HTERT RPE-1 (cell line): ENCODE results near the gene KIF4A.
"Not testable (repeated sequence)": the region's sequence is repeated elsewhere in the genome, so short reads cannot be mapped to it uniquely, and the experiment has no call there.

ENCODE experiments used
- in situ Hi-C: fragments of 300-500 bp; cut with MboI; formaldehyde crosslinking; loops from 4 replicates; pipeline ENCODE4 v1.14.3; 2020; ENCODE audit warnings: low sequenced_read_pairs

The KIF4A gene, protein sequence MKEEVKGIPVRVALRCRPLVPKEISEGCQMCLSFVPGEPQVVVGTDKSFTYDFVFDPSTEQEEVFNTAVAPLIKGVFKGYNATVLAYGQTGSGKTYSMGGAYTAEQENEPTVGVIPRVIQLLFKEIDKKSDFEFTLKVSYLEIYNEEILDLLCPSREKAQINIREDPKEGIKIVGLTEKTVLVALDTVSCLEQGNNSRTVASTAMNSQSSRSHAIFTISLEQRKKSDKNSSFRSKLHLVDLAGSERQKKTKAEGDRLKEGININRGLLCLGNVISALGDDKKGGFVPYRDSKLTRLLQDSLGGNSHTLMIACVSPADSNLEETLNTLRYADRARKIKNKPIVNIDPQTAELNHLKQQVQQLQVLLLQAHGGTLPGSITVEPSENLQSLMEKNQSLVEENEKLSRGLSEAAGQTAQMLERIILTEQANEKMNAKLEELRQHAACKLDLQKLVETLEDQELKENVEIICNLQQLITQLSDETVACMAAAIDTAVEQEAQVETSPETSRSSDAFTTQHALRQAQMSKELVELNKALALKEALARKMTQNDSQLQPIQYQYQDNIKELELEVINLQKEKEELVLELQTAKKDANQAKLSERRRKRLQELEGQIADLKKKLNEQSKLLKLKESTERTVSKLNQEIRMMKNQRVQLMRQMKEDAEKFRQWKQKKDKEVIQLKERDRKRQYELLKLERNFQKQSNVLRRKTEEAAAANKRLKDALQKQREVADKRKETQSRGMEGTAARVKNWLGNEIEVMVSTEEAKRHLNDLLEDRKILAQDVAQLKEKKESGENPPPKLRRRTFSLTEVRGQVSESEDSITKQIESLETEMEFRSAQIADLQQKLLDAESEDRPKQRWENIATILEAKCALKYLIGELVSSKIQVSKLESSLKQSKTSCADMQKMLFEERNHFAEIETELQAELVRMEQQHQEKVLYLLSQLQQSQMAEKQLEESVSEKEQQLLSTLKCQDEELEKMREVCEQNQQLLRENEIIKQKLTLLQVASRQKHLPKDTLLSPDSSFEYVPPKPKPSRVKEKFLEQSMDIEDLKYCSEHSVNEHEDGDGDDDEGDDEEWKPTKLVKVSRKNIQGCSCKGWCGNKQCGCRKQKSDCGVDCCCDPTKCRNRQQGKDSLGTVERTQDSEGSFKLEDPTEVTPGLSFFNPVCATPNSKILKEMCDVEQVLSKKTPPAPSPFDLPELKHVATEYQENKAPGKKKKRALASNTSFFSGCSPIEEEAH

DNA sequence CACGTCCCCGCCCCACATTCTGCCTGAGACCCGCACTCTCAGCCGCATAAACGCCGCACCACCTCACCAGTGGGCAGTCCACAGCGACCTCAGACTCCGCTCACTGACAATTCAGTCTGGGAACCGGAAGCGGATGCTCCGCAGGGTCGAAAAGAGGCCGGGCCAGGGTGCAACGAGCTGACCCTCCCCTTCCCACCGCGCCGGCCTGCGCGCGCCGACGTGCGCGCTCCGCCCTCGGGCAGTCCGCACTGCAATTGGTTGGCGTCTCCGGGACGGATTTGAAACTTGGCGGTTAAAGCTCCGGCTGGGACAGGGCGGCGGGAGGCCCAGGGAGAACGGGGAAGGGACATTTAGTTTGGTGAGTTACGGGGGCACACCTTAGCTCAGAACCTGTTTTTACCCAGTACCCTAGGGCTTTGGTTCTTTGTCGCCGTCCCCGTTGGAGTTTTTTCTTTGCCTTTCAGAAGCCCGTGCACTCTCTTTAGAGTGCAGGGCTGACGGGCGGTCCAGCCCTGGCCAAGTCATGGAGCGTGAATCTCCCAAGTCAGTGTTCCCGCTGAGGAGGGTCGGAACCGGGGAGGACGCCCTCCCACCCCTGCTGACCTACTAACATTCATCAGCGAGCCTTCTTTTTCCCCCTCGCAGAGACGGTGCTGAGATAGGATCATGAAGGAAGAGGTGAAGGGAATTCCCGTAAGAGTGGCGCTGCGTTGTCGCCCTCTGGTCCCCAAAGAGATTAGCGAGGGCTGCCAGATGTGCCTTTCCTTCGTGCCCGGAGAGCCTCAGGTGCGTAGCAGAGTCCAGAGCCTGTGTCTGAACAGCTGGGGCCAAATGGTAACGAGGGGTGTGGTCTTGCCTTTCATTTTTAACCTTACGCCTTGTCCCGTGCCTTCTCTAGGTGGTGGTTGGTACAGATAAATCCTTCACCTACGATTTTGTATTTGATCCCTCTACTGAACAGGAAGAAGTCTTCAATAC, at the start of gene KIF4A, which contains the start of gene PDZD11:
TSS of gene KIF4A (plus strand) at position 312 of the 978 bp plus-strand sequence. CDS start at position 667, 355 bp downstream.
TSS of gene PDZD11 (minus strand) at position 135 of the 978 bp plus-strand sequence. CDS start 586 bp downstream, outside the sequence.
- in situ Hi-C loops, result no loop called here

DNA sequence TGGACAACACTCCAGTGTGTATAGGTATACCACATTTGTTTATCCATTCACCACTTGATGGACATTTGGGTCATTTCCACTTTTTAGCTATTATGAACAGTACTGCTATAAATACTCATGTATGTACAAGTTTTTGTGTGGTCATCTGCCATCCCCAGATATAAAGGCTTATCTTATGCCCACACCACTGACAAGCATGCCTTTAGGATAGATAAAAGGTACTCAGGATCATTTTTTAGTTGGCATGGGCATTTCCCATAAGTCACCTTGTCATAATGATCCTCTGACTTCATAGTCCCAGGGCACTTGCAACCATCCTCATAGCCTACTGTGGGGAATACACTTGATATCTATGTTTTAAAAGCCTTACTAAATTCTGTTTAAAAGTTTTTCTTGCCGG, 49.2 kb upstream of the KIF4A start:
- in situ Hi-C loops, result no loop called here

DNA sequence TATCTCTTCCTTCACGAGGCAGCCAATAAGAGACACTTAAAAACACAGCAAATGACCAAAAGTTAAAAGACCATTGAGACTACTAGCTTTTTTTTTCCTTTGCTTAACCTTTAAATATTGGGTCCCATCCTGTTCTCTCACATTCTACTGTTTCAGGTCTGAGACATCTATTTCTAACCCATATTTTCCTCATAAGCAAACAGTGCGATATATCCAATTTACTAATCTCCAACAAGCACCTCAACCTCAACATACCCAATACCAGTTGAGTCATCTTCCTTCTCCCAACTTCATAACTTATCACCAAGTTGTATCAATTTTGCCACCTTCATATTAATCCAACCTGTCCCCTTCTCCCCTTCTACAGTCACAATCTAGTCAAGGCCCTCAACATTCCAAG, 48.4 kb upstream of the KIF4A start:
- in situ Hi-C loops, result no loop called here

DNA sequence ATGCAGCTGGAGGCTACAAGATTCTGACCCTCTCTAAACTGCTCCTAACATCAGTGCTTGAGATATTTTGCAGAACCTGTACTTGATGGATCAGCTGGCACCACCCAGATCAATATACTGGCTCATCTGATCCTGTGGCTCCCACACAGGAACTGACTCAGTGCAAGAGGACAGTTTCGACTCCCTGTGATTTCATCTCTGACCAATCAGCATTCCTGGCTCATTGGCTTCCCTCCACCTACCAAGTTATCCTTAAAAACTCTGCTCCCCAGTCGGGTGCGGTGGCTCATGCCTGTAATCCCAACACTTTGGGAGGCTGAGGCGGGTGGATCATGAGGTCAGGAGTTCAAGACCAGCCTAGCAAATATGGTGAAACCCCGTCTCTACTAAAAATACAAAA, 46.3 kb upstream of the KIF4A start:
- in situ Hi-C loops, result not testable (repeated sequence)

DNA sequence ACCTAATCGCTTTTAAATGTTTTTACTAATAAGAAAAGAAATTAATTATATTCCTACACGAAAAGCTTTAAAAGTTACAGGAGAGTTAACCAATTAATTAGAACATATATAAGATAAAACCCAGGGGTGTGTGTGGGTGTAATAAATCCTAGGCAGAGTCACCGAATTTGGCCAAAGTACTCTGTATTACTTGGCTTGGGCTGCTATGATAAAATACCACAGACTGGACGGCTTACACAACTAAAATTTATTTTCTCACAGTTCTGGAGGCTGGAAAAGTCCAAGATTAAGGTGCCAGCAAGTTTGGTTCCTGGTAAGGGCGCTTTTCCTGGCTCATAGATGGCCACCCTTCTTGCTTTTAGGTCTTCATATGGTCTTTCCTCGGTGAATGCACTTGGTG, 45.0 kb upstream of the KIF4A start:
- in situ Hi-C loops, result no loop called here

DNA sequence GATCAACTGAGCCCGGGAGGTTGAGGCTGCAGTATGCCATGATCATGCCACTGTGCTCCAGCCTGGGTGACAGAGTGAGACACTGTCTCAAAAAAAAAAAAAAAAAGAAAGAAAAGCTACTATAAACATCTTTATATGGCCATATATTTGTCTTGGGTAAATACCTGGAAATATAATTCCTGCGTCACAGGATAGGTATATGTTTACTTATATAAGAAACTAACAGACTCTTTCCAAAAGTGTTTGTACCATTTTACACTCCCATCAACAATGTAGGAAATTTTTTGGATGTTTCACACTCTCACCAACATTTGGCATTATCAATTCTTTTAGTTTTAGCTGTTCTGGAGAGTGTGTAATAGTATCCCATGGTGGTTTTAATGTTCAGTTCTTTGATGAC, 42.7 kb upstream of the KIF4A start:
- in situ Hi-C loops, result no loop called here

DNA sequence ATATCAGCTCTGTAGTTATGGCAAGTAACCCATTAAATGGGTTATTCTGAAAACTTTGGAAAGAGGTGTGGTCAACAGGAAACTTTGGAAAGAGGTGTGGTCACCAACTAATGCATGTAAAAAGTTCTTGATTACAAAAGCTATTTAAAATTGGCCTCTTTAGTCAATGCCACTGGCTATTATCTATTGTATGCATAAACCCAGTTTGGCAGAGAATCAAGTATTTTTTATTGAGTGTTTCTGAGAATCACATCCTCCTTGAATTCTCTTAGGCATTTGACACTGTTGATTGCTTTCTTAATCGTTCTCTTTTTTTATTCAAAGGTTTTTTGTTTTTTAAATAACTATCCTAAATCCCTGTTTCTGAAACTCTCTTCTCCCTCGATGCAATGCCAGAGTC, 37.4 kb upstream of the KIF4A start:
- in situ Hi-C loops, result no loop called here

DNA sequence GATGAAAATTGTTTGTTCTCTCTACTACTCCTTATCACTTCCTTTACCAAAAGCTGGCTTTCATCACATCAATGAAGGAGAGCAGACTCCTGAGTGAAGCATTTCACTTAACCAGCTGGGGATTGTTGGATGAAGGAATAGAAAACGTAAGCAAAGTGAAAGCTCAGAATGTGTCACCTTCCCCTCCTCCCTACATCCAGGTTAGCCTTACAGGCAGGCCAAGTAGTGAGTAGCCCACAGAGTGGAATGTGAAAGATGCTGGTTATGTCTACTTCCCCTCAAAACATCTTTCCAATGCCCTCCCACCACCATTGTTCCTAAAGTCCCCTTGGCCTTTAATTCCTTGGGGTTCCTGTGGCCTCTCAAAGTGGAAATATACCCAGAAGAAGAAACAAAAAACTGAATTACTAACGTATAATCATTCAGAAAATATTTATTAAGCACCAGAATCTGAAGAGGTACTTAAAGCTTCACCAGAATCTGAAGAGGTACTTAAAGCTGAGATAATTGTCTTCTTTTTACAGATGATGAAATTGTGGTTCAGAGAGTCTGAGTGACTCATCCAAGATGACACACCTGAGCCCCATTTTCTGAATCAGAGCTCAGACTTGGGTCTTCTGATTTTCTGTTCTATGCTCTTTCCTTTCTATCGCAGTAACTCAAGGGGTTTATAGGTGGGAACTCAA, 36.4 kb upstream of the KIF4A start:
- in situ Hi-C loops, result no loop called here

DNA sequence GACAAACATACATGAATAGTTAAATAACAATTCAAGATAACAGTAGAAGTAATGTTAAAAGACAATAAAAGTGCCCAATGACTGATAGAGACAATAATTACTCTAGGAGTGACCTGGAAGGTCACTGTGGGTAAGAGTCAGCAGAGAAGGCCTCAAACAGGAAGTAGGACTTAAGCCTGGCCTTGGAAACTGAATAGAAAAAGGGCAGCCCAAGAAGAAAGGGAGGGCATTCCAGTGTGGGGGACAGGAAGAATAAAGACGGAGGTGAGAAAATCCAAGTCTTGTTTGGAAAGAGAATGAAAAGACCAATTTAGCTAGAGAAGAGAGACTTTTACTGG, 35.9 kb upstream of the KIF4A start:
- in situ Hi-C loops, result no loop called here

DNA sequence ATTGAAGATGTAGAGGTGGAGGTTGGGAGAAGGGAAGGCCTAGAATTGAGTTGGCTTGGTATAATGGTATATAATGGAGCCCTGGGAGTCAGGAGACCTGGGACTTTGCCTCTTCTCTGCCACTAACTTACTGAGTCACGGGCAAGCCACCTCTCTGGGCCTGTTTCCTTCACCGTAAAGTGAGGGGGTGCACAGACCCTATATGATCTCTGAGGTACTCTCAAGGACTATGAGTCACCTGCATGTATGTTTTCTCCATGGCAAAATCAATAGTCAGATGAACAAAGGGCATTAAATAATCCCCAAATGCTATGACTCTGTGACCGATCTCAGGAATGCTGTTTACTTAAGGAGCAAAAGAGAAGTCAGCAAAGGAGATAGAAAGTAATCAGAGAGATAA, 35.0 kb upstream of the KIF4A start:
- in situ Hi-C loops, result no loop called here

DNA sequence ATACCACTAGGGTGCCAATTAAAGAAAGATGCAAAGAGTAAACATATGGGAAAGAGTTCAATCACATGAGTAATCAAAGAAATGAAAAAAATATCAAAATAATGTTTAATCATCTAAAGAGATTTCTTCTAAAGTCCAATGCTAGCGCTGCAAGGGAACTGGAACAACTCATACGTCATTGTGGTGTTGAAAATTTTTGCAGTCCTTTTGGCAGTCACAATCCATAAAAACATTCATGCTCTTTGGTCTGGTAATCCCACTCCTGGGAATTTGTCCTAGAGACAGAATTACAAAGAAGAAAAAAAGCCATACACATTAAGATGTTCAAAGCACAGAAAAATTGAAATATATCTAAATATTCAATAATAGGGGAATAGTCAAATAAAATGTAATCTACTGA, 34.5 kb upstream of the KIF4A start:
- in situ Hi-C loops, result no loop called here

DNA sequence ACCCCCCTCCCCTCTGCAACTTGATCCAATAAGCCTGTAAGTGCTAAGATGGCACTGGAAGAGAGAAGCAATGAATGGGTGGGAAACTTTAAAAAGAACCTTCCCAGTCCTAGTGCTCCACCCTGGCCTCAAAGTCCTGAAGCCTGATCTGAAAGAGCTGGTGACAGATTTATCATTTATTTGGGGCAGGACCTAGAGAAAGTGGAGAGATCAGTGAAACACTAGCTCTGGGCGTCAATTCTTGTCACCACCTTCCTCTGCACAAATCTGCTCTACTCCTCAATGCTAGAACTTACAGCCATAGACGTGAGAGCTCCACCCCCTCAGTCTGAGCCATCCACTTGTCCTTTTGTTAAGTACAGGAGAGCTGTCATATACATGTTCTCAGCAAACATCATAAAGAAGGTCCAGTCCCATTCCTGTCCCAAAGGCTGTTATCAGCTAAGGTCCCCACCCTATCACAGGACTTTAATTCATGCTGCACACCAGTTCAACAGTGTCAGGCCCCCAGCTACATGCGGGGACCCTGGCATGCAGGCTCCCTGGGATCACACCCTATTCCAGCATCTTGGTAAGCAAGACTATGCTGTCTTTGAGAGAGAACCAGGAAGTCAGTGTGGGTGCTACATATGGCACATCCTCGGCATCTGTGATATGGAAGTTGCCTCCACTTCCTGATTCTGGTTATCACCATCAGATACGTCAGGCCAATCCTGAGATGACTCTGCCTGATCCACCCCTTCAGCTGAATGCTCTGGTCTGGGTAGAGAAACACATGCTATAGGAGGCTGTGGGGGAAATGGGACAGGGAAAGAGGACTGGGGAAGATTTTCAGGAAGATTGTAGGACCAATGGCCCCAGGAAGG, 32.2 kb upstream of the KIF4A start:
- in situ Hi-C loops, result no loop called here

DNA sequence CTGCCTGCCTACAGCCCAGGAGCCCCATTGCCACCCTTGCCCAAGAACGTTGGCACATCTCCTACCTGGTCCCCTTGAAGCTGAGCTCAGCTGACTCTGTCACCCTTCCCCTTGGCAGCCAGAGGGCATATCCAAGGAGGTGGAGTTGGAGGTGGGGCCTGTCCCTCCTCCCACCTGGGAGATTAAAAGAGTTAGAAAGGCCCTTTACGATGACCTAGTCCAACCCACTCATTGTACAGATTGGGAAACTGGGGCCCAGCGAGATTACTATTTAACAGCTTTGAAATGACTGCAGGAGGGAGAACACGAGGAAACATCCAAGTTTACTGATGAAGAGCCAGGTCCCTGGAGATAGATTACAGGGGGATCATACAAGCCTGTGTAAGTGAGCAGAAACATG, 29.8 kb upstream of the KIF4A start, which contains the start of gene P2RY4:
TSS of gene P2RY4 (minus strand) at position 101 of the 400 bp plus-strand sequence. CDS start 580 bp downstream, outside the sequence.
- in situ Hi-C loops, result no loop called here

DNA sequence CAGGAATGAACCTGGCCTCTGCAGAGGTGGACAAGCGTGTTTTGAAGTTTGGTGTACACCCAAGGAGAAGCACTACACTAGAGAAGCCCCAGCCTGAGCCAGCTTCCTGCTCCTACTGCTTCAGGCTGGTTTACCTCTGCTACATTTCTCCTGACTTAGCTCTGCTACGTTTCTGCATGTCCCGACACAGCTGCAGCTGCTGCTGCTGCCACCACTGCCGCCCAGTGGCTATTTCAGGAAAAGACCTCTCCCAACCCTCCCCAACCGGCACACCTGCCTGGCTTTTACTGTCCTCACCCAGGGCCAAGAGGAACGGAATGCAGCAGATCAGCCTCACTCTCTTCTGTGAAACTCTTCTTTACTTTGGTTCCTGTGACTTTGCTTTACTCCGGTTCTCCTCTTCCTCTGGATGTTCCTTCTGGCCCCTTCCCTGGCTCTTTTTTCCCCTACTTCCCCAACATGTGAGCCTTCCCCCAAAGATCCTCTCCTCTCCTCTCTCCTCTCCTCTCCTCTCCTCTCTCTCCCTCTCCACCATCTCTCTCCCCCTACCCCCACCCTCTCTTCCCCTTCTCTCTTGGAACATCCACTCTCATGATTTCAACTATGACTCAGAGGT, 26.8 kb upstream of the KIF4A start:
- in situ Hi-C loops, result no loop called here

DNA sequence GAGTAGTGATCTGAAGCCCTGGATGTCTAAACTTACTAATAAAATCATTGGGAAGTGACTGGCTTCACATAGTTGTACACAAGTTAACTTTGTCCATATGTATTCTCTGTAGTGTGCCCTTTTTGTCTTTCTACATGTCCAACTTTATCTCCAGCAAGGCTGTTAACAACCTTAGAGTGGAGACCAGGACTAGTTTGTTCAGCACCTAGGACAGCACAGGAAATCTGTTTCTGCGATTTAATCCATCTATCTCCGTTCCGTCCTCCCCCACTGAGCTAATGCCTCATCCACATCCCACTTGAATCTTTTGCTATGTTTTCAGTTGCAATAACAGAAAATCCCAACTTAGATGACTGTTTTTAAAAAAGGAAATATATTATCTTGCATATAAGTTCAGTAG, 25.1 kb upstream of the KIF4A start:
- in situ Hi-C loops, result no loop called here

DNA sequence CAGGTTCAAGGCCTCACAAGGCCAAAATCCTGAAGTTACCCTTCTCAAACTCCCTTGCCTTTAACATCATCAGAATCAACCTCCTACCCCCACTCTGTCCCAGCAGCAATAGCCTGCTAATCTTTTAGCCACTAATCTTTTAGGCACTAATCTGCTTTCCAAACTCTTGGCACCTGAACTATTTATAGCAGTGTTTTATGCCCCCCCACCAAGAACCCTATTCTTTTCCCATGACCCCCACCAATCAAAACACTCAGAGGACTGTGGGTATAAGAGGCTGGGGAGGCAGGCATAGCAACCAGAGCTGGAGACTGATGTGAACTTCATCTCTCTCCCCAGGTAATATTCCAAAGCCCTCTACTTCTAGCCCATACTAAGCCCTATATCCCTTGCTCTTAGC, 21.9 kb upstream of the KIF4A start, which contains the start of gene ARR3:
TSS of gene ARR3 (plus strand) at position 301 of the 400 bp plus-strand sequence. CDS start 1,052 bp downstream, outside the sequence.
- in situ Hi-C loops, result no loop called here

DNA sequence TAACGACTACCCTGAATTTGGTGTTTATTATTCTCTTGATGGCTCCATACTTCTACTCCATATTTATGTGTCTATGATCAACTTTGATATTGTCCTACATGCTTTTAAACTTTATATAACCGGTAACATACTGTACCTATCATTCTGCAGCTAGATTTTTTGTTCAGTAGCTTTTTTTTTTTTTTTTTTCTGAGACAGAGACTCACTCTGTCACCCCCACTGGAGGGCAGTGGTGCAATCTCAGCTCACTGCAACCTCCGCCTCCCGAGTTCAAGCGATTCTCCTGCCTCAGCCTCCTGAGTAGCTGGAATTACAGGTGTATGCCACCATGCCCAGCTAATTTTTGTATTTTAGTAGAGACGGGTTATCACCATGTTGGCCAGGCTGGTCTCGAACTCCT, 15.9 kb upstream of the KIF4A start:
- in situ Hi-C loops, result not testable (repeated sequence)

DNA sequence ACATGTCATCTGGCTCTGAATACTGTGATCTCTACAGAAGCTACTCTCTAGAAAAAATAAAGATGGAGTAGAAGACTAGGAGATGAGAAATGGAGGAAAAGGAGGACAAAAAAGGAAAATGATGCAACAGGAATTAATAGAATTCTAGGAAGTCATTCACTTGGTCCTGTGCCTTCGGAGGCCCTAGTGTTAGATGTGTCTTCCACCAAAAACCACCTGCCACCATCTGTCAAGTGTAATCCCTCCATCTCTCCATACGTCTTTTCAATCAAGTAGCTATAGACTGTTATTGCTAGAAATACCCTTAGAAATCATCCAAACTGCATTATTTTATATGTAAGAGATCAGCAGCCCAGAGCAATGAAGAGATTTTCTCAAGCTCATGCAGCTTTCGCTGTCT, 10.8 kb upstream of the KIF4A start:
- in situ Hi-C loops, result no loop called here
